ENCODE measurements around the gene ST6GALNAC3.
"Not testable (repeated sequence)": the region's sequence is repeated elsewhere in the genome, so short reads cannot be mapped to it uniquely, and the experiment has no call there.

Gene ST6GALNAC3

DNA sequence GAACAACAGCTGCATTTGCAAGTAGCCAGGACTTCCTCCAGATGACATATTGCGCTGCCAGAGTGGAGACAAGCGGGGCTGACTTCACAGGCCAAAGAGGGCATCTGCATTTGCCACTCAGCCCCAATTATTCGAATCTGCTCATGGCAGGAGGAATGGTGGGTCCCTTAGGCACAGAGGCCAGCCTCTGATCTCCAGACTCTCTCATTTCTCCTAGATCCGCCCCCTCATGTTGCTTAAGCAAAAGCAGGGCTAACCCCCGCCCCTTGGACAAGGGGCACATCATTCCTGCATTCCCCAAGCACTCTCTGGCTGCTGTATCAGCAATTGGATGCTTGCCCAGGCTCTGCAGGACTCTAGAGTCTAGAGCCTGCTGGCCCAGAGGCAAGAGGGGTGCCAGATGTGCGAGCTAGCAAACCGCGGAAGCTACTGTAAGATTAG is 262.4 kb downstream of the ST6GALNAC3 start:
- Histone ChIP-seq H2AFZ (ENCODE audit: low read depth, low read length) (no peak overlapping the region), H4K20me1 (ENCODE audit: insufficient read depth, low read length) (no peaks in the 10 kb centered on the region), H3K9me3 (ENCODE audit: insufficient read depth, low read length) (no peaks in the 10 kb centered on the region), H3K79me2 (ENCODE audit: low read length) (no peaks in the 10 kb centered on the region), H3K4me3 (ENCODE audit: low read length) (no peak overlapping the region), H3K27me3 (ENCODE audit: low read depth, low read length) (no peaks in the 10 kb centered on the region), H3K4me1 (ENCODE audit: low read length) (no peaks in the 10 kb centered on the region), H3K9ac (ENCODE audit: low read length) (no peak overlapping the region), H3K4me2 (ENCODE audit: low read length) (no peak overlapping the region), H3K36me3 (replicated peaks; ENCODE audit: low read depth, low read length) (no peaks in the 10 kb centered on the region), H3K27ac (ENCODE audit: low read length) (no peak overlapping the region)
- TF ChIP-seq, protein P1, sequence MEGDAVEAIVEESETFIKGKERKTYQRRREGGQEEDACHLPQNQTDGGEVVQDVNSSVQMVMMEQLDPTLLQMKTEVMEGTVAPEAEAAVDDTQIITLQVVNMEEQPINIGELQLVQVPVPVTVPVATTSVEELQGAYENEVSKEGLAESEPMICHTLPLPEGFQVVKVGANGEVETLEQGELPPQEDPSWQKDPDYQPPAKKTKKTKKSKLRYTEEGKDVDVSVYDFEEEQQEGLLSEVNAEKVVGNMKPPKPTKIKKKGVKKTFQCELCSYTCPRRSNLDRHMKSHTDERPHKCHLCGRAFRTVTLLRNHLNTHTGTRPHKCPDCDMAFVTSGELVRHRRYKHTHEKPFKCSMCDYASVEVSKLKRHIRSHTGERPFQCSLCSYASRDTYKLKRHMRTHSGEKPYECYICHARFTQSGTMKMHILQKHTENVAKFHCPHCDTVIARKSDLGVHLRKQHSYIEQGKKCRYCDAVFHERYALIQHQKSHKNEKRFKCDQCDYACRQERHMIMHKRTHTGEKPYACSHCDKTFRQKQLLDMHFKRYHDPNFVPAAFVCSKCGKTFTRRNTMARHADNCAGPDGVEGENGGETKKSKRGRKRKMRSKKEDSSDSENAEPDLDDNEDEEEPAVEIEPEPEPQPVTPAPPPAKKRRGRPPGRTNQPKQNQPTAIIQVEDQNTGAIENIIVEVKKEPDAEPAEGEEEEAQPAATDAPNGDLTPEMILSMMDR (IDR thresholded peaks at IDR 0.05; ENCODE audit: low read depth, low read length), result no peak
- TF ChIP-seq EZH2phosphoT487 (IDR thresholded peaks at IDR 0.05; ENCODE audit: low read depth), result no peak

DNA sequence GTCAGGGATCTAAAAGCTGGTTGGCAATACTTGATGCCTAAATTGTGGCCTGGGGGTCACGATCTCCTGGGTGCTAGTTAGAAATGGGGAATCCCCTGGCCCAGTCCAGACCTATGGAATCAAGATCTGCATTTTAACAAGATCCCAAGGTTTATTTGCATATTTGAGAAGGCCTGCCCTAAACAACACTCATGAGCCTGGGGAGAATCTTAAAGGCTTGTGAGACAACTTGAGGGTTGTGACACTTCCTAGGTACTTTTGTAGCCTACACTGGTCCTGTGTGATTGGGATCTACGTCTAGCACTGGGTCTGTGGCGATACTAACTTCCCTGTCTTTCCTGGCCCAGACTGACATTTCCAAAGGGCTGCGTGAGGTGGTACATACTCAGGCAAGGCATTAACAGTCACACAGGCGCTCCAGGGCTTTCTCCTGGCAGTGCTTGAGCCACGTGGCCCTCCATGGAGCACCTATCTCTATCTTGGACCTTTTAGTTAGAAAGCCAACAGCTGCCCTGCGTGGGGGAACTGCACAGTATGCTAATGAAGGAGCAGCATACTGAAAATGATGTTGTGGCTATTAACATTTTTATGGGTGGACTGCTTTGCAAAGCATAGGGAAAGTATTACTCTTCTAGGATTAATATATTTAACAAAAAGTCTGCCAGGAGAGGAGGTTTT is 263.1 kb downstream of the ST6GALNAC3 start:
- Histone ChIP-seq H2AFZ (ENCODE audit: low read depth, low read length) (no peak overlapping the region), H3K36me3 (replicated peaks; ENCODE audit: low read depth, low read length) (no peaks in the 10 kb centered on the region), H3K27me3 (ENCODE audit: low read depth, low read length) (no peaks in the 10 kb centered on the region), H3K79me2 (ENCODE audit: low read length) (no peaks in the 10 kb centered on the region), H3K4me3 (ENCODE audit: low read length) (no peak overlapping the region), H3K4me2 (ENCODE audit: low read length) (no peak overlapping the region), H3K27ac (ENCODE audit: low read length) (no peak overlapping the region), H3K9ac (ENCODE audit: low read length) (no peak overlapping the region), H3K9me3 (ENCODE audit: insufficient read depth, low read length) (no peaks in the 10 kb centered on the region), H4K20me1 (ENCODE audit: insufficient read depth, low read length) (no peaks in the 10 kb centered on the region), H3K4me1 (ENCODE audit: low read length) (no peaks in the 10 kb centered on the region)
- TF ChIP-seq, protein P1 (IDR thresholded peaks at IDR 0.05; ENCODE audit: low read depth, low read length), result no peak
- no peak for TF ChIP-seq EZH2phosphoT487 (IDR thresholded peaks at IDR 0.05; ENCODE audit: low read depth)

DNA sequence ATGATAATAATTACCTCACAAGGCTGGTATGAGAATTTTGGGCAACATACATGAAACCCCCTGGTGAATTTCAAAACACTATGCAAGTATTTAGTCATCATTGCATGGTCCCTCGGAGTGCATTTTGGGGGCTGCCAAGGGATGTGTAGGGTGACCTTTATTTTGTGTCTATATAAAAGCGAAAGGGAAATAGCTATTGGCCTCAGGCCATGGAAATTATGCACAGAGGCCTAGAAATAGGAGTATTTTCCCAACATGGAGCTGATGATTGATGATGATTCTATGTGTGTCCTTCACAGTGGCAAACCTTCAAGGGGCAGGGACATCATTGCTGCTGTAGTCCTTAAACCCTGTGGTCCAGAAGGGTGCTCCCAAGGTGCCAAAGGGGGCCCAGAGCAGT is 265.5 kb downstream of the ST6GALNAC3 start:
- Histone ChIP-seq H3K4me2 (ENCODE audit: low read length) (no peak overlapping the region), H3K36me3 (replicated peaks; ENCODE audit: low read depth, low read length) (no peaks in the 10 kb centered on the region), H3K79me2 (ENCODE audit: low read length) (no peaks in the 10 kb centered on the region), H3K27ac (ENCODE audit: low read length) (no peak overlapping the region), H3K4me1 (ENCODE audit: low read length) (no peaks in the 10 kb centered on the region), H4K20me1 (ENCODE audit: insufficient read depth, low read length) (no peaks in the 10 kb centered on the region), H2AFZ (ENCODE audit: low read depth, low read length) (no peak overlapping the region), H3K9me3 (ENCODE audit: insufficient read depth, low read length) (no peaks in the 10 kb centered on the region), H3K27me3 (ENCODE audit: low read depth, low read length) (no peaks in the 10 kb centered on the region), H3K9ac (ENCODE audit: low read length) (no peak overlapping the region), H3K4me3 (ENCODE audit: low read length) (no peak overlapping the region)
- TF ChIP-seq, protein P1 (IDR thresholded peaks at IDR 0.05; ENCODE audit: low read depth, low read length), result no peak
- no peak for TF ChIP-seq EZH2phosphoT487 (IDR thresholded peaks at IDR 0.05; ENCODE audit: low read depth)

DNA sequence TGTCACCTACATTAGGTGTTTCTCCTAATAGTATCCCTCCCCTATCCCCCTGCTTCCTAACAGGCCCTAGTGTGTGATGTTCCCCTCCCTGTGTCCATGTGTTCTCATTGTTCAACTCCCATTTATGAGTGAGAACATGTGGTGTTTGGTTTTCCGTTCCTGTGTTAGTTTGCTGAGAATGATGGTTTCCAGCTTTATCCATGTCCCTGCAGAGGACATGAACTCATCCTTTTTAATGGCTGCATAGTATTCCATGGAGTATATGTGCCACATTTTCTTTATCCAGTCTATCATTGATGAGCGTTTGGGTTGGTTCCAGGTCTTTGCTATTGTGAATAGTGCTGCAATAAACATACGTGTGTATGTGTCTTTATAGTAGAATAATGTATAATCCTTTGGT is 267.3 kb downstream of the ST6GALNAC3 start:
- H3K9me3 ChIP-seq (ENCODE audit: insufficient read depth, low read length), result not testable (repeated sequence)

More for the DNA sequence above, 267.3 kb downstream of the ST6GALNAC3 start:
- H3K4me1 ChIP-seq (ENCODE audit: low read length); H3K27ac ChIP-seq (ENCODE audit: low read length); H3K4me2 ChIP-seq (ENCODE audit: low read length); H4K20me1 ChIP-seq (ENCODE audit: insufficient read depth, low read length); H3K27me3 ChIP-seq (ENCODE audit: low read depth, low read length); H3K36me3 ChIP-seq (replicated peaks; ENCODE audit: low read depth, low read length); H3K9ac ChIP-seq (ENCODE audit: low read length); H3K4me3 ChIP-seq (ENCODE audit: low read length); H2AFZ ChIP-seq (ENCODE audit: low read depth, low read length); H3K79me2 ChIP-seq (ENCODE audit: low read length): not testable (repeated sequence)
